ENCODE results near the gene PIMREG.

PIMREG gene

GRCh38 chr17:6437466-6437865 is 6.8 kb upstream of the PIMREG start:
- Histone ChIP-seq H3F3A (ENCODE audit: control insufficient read depth, insufficient read depth) (no peaks in the 10 kb centered on the region), H3K9me2 (replicated peaks; ENCODE audit: control insufficient read depth, low read length) (no peaks in the 10 kb centered on the region), H3K4me3 (ENCODE audit: low read length) (no peak overlapping the region), H3K79me2 (ENCODE audit: control insufficient read depth, low read length) (no peaks in the 10 kb centered on the region), H3K27ac (ENCODE audit: low read depth, low read length) (no peak overlapping the region), H3K4me1 (ENCODE audit: control insufficient read depth, low read length) (no peaks in the 10 kb centered on the region), H3K27me3 (ENCODE audit: control insufficient read depth, low read length) (peaks cover 14% of the 10 kb centered on the region), H3K9me3 (ENCODE audit: control insufficient read depth, insufficient read depth, low read length) (no peaks in the 10 kb centered on the region), H4K20me1 (ENCODE audit: control insufficient read depth, insufficient read depth, low read depth, low read length) (no peaks in the 10 kb centered on the region), H3K4me2 (ENCODE audit: low read length) (no peak overlapping the region), H3K36me3 (ENCODE audit: control insufficient read depth, low read length) (no peaks in the 10 kb centered on the region)
- TF ChIP-seq CTCF (IDR thresholded peaks at IDR 0.05; ENCODE audit: low read depth, low read length, poor library complexity, severe bottlenecking) (no peak), EZH2phosphoT487 (IDR thresholded peaks at IDR 0.05; ENCODE audit: borderline replicate concordance, low read length) (no peak)

GRCh38 chr17:6437956-6438355 is 6.3 kb upstream of the PIMREG start:
- H3K4me2 ChIP-seq (ENCODE audit: low read length), result no peak overlapping the region
- H3K4me1 ChIP-seq (ENCODE audit: control insufficient read depth, low read length), result no peaks in the 10 kb centered on the region
- no peaks in the 10 kb centered on the region for H4K20me1 ChIP-seq (ENCODE audit: control insufficient read depth, insufficient read depth, low read depth, low read length)
- TF ChIP-seq CTCF (IDR thresholded peaks at IDR 0.05; ENCODE audit: low read depth, low read length, poor library complexity, severe bottlenecking) (no peak), EZH2phosphoT487 (IDR thresholded peaks at IDR 0.05; ENCODE audit: borderline replicate concordance, low read length) (no peak)
- H3K79me2 ChIP-seq (ENCODE audit: control insufficient read depth, low read length), result no peaks in the 10 kb centered on the region
- no peaks in the 10 kb centered on the region for H3K36me3 ChIP-seq (ENCODE audit: control insufficient read depth, low read length)
- no peaks in the 10 kb centered on the region for H3K9me3 ChIP-seq (ENCODE audit: control insufficient read depth, insufficient read depth, low read length)
- H3K27me3 ChIP-seq (ENCODE audit: control insufficient read depth, low read length), result peaks cover 14% of the 10 kb centered on the region
- no peaks in the 10 kb centered on the region for H3K9me2 ChIP-seq (replicated peaks; ENCODE audit: control insufficient read depth, low read length)
- no peak overlapping the region for H3K27ac ChIP-seq (ENCODE audit: low read depth, low read length)
- H3K4me3 ChIP-seq (ENCODE audit: low read length), result no peak overlapping the region
- H3F3A ChIP-seq (ENCODE audit: control insufficient read depth, insufficient read depth), result no peaks in the 10 kb centered on the region

GRCh38 chr17:6439951-6440350 is 4.3 kb upstream of the PIMREG start:
- H3K9me3 ChIP-seq (ENCODE audit: control insufficient read depth, insufficient read depth, low read length), result no peaks in the 10 kb centered on the region
- H3K27me3 ChIP-seq (ENCODE audit: control insufficient read depth, low read length), result peaks cover 14% of the 10 kb centered on the region
- no peak overlapping the region for H3K4me3 ChIP-seq (ENCODE audit: low read length)
- TF ChIP-seq CTCF (IDR thresholded peaks at IDR 0.05; ENCODE audit: low read depth, low read length, poor library complexity, severe bottlenecking) (no peak), EZH2phosphoT487 (IDR thresholded peaks at IDR 0.05; ENCODE audit: borderline replicate concordance, low read length) (no peak)
- H3K4me2 ChIP-seq (ENCODE audit: low read length), result no peak overlapping the region
- no peaks in the 10 kb centered on the region for H3K4me1 ChIP-seq (ENCODE audit: control insufficient read depth, low read length)
- H3F3A ChIP-seq (ENCODE audit: control insufficient read depth, insufficient read depth), result no peaks in the 10 kb centered on the region
- H3K36me3 ChIP-seq (ENCODE audit: control insufficient read depth, low read length), result no peaks in the 10 kb centered on the region
- H3K79me2 ChIP-seq (ENCODE audit: control insufficient read depth, low read length), result no peaks in the 10 kb centered on the region
- H3K27ac ChIP-seq (ENCODE audit: low read depth, low read length), result no peak overlapping the region
- no peaks in the 10 kb centered on the region for H4K20me1 ChIP-seq (ENCODE audit: control insufficient read depth, insufficient read depth, low read depth, low read length)
- no peaks in the 10 kb centered on the region for H3K9me2 ChIP-seq (replicated peaks; ENCODE audit: control insufficient read depth, low read length)

GRCh38 chr17:6442775-6443174 is 1.5 kb upstream of the PIMREG start:
- Histone ChIP-seq H3K27ac (ENCODE audit: low read depth, low read length) (no peak overlapping the region), H3K79me2 (ENCODE audit: control insufficient read depth, low read length) (no peaks in the 10 kb centered on the region), H3K4me3 (ENCODE audit: low read length) (no peak overlapping the region), H4K20me1 (ENCODE audit: control insufficient read depth, insufficient read depth, low read depth, low read length) (no peaks in the 10 kb centered on the region), H3F3A (ENCODE audit: control insufficient read depth, insufficient read depth) (no peaks in the 10 kb centered on the region), H3K9me2 (replicated peaks; ENCODE audit: control insufficient read depth, low read length) (no peaks in the 10 kb centered on the region), H3K36me3 (ENCODE audit: control insufficient read depth, low read length) (no peaks in the 10 kb centered on the region), H3K27me3 (ENCODE audit: control insufficient read depth, low read length) (peaks cover 9% of the 10 kb centered on the region), H3K4me2 (ENCODE audit: low read length) (no peak overlapping the region), H3K4me1 (ENCODE audit: control insufficient read depth, low read length) (no peaks in the 10 kb centered on the region), H3K9me3 (ENCODE audit: control insufficient read depth, insufficient read depth, low read length) (no peaks in the 10 kb centered on the region)
- TF ChIP-seq CTCF (IDR thresholded peaks at IDR 0.05; ENCODE audit: low read depth, low read length, poor library complexity, severe bottlenecking) (no peak), EZH2phosphoT487 (IDR thresholded peaks at IDR 0.05; ENCODE audit: borderline replicate concordance, low read length) (no peak)
